ENCODE data around the gene ZBTB1.

DNA sequence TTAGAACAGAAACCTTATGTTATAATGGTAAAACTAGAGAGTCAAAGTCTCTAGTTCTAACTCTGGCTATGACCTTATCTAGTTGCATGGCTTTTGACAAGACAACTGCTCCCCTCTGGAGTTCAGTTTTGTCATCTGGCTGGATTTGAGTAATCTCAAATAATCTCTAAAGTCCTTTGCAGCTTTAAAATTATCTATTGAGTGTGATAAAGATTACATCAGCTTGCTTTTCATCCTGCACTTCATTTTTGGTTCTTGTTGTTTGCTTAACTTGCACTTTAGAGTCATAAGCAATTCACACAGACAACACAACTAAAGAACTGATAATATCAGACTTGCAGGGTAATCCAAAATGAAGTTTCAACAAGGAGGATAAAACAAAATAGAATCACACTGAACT is 37.0 kb upstream of the ZBTB1 start:
- TF ChIP-seq, protein P1, sequence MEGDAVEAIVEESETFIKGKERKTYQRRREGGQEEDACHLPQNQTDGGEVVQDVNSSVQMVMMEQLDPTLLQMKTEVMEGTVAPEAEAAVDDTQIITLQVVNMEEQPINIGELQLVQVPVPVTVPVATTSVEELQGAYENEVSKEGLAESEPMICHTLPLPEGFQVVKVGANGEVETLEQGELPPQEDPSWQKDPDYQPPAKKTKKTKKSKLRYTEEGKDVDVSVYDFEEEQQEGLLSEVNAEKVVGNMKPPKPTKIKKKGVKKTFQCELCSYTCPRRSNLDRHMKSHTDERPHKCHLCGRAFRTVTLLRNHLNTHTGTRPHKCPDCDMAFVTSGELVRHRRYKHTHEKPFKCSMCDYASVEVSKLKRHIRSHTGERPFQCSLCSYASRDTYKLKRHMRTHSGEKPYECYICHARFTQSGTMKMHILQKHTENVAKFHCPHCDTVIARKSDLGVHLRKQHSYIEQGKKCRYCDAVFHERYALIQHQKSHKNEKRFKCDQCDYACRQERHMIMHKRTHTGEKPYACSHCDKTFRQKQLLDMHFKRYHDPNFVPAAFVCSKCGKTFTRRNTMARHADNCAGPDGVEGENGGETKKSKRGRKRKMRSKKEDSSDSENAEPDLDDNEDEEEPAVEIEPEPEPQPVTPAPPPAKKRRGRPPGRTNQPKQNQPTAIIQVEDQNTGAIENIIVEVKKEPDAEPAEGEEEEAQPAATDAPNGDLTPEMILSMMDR (IDR thresholded peaks at IDR 0.05): no peak
- TF ChIP-seq POLR2A (IDR thresholded peaks at IDR 0.05): no peak

All from Peyer's patch (tissue), 4 donors.